Kidney epithelial cell (primary cell): ENCODE data around the gene ANXA8. TPM values are rescaled to one million over a fixed set of nuclear protein-coding genes. Genes with fewer than 3 reads are reported as not detected.

Source experiments
- DNase-seq: peaks from one replicate; pipeline ENCODE4 v3.0.0-alpha.2; 2010; ENCODE audit warnings: low read depth
- H3K27me3 ChIP-seq: 2 replicates; pipeline ENCODE4 v1.6.0; 2011; ENCODE audit warnings: low read length; ENCODE audit not compliant: control insufficient read depth, insufficient read depth
- H3K36me3 ChIP-seq: 2 replicates; pipeline ENCODE4 v1.5.1; 2011; ENCODE audit warnings: low read length; ENCODE audit not compliant: control insufficient read depth, insufficient read depth
- H3K4me3 ChIP-seq: 2 replicates; pipeline ENCODE4 v1.5.1; 2011; ENCODE audit warnings: low read depth, mild to moderate bottlenecking, control low read depth, low read length
- total RNA-seq: library from RNA; depleted of rRNA; stranded (reverse); fragments of >200 nt; gene quantifications from 2 replicates; pipeline ENCODE4 v1.2.3, GENCODE V29; 2015
- TF ChIP-seq, protein P1 (sequence below): IDR thresholded peaks from 2 replicates; pipeline ENCODE4 v1.5.1; 2011; ENCODE audit warnings: mild to moderate bottlenecking, moderate library complexity, low read length, control low read depth, inconsistent platforms; ENCODE audit not compliant: insufficient read depth, poor library complexity, severe bottlenecking

ANXA8 gene
- total RNA-seq, 1 donor from 2014 or later: 4.6 TPM

DNA sequence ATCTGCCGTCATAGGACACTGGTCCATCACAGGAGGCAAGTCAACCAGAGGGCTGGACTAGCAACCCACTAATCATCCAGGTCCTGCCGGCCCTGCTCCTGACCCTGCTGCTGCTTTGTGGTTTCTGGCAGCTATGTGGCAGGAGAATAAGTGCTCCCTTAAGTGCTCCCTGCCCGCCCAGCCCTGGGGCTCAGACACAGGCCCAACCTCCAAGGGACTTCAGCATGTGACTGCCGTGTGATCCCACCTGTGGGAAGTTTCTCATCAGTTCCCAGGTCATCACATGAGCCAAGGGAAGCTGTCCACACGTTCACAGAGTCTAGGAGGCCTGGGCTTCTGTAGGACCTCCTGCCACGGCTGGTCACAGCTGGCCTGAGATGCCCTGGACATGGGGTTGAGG lies 65.6 kb downstream of the ANXA8 start:
- no peak overlapping the region for H3K4me3 ChIP-seq
- TF ChIP-seq, protein P1, sequence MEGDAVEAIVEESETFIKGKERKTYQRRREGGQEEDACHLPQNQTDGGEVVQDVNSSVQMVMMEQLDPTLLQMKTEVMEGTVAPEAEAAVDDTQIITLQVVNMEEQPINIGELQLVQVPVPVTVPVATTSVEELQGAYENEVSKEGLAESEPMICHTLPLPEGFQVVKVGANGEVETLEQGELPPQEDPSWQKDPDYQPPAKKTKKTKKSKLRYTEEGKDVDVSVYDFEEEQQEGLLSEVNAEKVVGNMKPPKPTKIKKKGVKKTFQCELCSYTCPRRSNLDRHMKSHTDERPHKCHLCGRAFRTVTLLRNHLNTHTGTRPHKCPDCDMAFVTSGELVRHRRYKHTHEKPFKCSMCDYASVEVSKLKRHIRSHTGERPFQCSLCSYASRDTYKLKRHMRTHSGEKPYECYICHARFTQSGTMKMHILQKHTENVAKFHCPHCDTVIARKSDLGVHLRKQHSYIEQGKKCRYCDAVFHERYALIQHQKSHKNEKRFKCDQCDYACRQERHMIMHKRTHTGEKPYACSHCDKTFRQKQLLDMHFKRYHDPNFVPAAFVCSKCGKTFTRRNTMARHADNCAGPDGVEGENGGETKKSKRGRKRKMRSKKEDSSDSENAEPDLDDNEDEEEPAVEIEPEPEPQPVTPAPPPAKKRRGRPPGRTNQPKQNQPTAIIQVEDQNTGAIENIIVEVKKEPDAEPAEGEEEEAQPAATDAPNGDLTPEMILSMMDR: no peak
- no peaks in the 10 kb centered on the region for H3K27me3 ChIP-seq
- no peak for DNase-seq
- no peaks in the 10 kb centered on the region for H3K36me3 ChIP-seq

Other genes with a start within 250 kb of the ANXA8 start
- gene GDF10, start 183.9 kb downstream of the ANXA8 start, total RNA-seq: not detected in 2 replicates
- gene GDF2, start 161.7 kb downstream of the ANXA8 start, total RNA-seq: not detected in 2 replicates
- gene RBP3, start 135.8 kb downstream of the ANXA8 start, total RNA-seq: not detected in 2 replicates
- 0.29 and 0.68 TPM in 2 replicates for gene ZNF488, start 99.8 kb downstream of the ANXA8 start, total RNA-seq
- 3.2 and 15.7 TPM in 2 replicates for gene FAM25G, start 7.6 kb upstream of the ANXA8 start, total RNA-seq
- 3.6 and 7.2 TPM in 2 replicates for gene AGAP9, start 39.5 kb upstream of the ANXA8 start, total RNA-seq